ENCODE results near the gene NACC2.

Gene NACC2

GRCh38 chr9:136119883-136120393 lies 24.8 kb upstream of the NACC2 start:
- TF ChIP-seq GATA1 (IDR thresholded peaks at IDR 0.05; ENCODE audit: low read depth, low read length) (no peak), POLR2A (IDR thresholded peaks at IDR 0.05; ENCODE audit: low read length) (no peak)
- peak; percentile 49 to 53 for DNase-seq

GRCh38 chr9:136119061-136119882 lies 24.2 kb upstream of the NACC2 start:
- TF ChIP-seq POLR2A (IDR thresholded peaks at IDR 0.05; ENCODE audit: low read length) (peak; percentile 63), GATA1 (IDR thresholded peaks at IDR 0.05; ENCODE audit: low read depth, low read length) (no peak)
- DNase-seq, result peak in 1 of 2 experiments; percentile 73

- TF ChIP-seq POLR2A (IDR thresholded peaks at IDR 0.05; ENCODE audit: low read length) (peak; percentile 84), GATA1 (IDR thresholded peaks at IDR 0.05; ENCODE audit: low read depth, low read length) (no peak)
- DNase-seq, result peak; percentile 98 to 99
These were observed 23.4 kb upstream of the NACC2 start, which contains the start of gene TMEM250 for GRCh38 chr9:136118320-136119060. Gene TMEM250, minus strand, starts transcription at chr9:136118875. Its CDS starts 1,975 bp downstream, at chr9:136116900.

- peak; percentile 72 to 73 for DNase-seq
- TF ChIP-seq GATA1 (IDR thresholded peaks at IDR 0.05; ENCODE audit: low read depth, low read length) (no peak), POLR2A (IDR thresholded peaks at IDR 0.05; ENCODE audit: low read length) (no peak)
These were observed 22.8 kb upstream of the NACC2 start for GRCh38 chr9:136117916-136118319.

- no peak for TF ChIP-seq GATA1 (IDR thresholded peaks at IDR 0.05; ENCODE audit: low read depth, low read length)
- TF ChIP-seq POLR2A (IDR thresholded peaks at IDR 0.05; ENCODE audit: low read length), result no peak
- peak in 1 of 2 experiments; percentile 52 for DNase-seq
These were observed 22.3 kb upstream of the NACC2 start for GRCh38 chr9:136117291-136117915.

- TF ChIP-seq POLR2A (IDR thresholded peaks at IDR 0.05; ENCODE audit: low read length), result no peak
- DNase-seq, result no peak
These were observed 21.4 kb upstream of the NACC2 start for GRCh38 chr9:136116360-136117098.

GRCh38 chr9:136115641-136116359 lies 20.7 kb upstream of the NACC2 start:
- DNase-seq, result no peak
- TF ChIP-seq GATA1 (IDR thresholded peaks at IDR 0.05; ENCODE audit: low read depth, low read length), result no peak
- no peak for TF ChIP-seq POLR2A (IDR thresholded peaks at IDR 0.05; ENCODE audit: low read length)

GRCh38 chr9:136115206-136115605 lies 20.1 kb upstream of the NACC2 start:
- DNase-seq, result no peak
- TF ChIP-seq POLR2A (IDR thresholded peaks at IDR 0.05; ENCODE audit: low read length) (no peak), GATA1 (IDR thresholded peaks at IDR 0.05; ENCODE audit: low read depth, low read length) (no peak)

- no peak for DNase-seq
- TF ChIP-seq POLR2A (IDR thresholded peaks at IDR 0.05; ENCODE audit: low read length) (no peak), GATA1 (IDR thresholded peaks at IDR 0.05; ENCODE audit: low read depth, low read length) (no peak)
These were observed 19.5 kb upstream of the NACC2 start for GRCh38 chr9:136114610-136115009.

GRCh38 chr9:136112541-136112940 lies 17.5 kb upstream of the NACC2 start:
- DNase-seq, result no peak
- TF ChIP-seq POLR2A (IDR thresholded peaks at IDR 0.05; ENCODE audit: low read length) (no peak), GATA1 (IDR thresholded peaks at IDR 0.05; ENCODE audit: low read depth, low read length) (no peak)

- no peak for DNase-seq
- TF ChIP-seq POLR2A (IDR thresholded peaks at IDR 0.05; ENCODE audit: low read length) (no peak), GATA1 (IDR thresholded peaks at IDR 0.05; ENCODE audit: low read depth, low read length) (no peak)
These were observed 16.8 kb upstream of the NACC2 start for GRCh38 chr9:136111910-136112309.

- TF ChIP-seq POLR2A (IDR thresholded peaks at IDR 0.05; ENCODE audit: low read length) (no peak), GATA1 (IDR thresholded peaks at IDR 0.05; ENCODE audit: low read depth, low read length) (no peak)
- DNase-seq, result no peak
These were observed 16.1 kb upstream of the NACC2 start for GRCh38 chr9:136111190-136111589.

All from erythroblast (primary cell).